ENCODE results near the gene NTSR2. TPM values are rescaled to one million over a fixed set of nuclear protein-coding genes. Genes with fewer than 3 reads are reported as not detected.

NTSR2 gene
- total RNA-seq, 1 donor from 2014 or later, result not detected

- DNase-seq (ENCODE audit: low read depth), result no peak
- no peak for TF ChIP-seq CTCF (IDR thresholded peaks at IDR 0.05; ENCODE audit: insufficient read depth, low read length, severe bottlenecking)
- no peak for FAIRE-seq
- Histone ChIP-seq H3K4me3 (ENCODE audit: low read depth, low read length) (no peak overlapping the region), H3K36me3 (ENCODE audit: control insufficient read depth, insufficient read depth, low read length) (no peaks in the 10 kb centered on the region), H3K27me3 (ENCODE audit: control insufficient read depth, insufficient read depth, low read length) (no peaks in the 10 kb centered on the region)
Measured at GRCh38 chr2:11710632-11711353, 40.8 kb upstream of the NTSR2 start.

DNA sequence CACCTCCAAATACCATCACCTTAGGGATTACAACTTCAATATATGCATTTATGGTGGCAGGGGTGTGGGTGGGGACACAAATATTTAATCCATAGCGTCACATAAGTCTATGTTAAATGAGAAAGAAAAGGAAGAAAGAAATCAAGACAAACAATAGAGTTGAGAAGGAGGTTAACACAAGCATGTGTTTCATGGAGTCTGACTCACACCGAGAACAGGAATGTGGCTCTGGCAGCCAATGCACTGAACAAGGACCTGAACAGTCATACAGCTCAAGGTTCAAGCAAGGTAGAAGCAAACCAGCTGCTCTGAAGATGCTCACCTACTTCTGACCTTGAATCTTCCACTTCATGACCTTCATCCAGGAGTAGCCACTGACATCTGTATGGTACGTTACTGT, 40.2 kb upstream of the NTSR2 start:
- FAIRE-seq (peak; percentile 70), DNase-seq (ENCODE audit: low read depth) (peak; percentile 85)

GRCh38 chr2:11709293-11709692, 39.3 kb upstream of the NTSR2 start:
- DNase-seq (ENCODE audit: low read depth) (no peak), FAIRE-seq (no peak)
- Histone ChIP-seq H3K27me3 (ENCODE audit: control insufficient read depth, insufficient read depth, low read length) (no peaks in the 10 kb centered on the region), H3K36me3 (ENCODE audit: control insufficient read depth, insufficient read depth, low read length) (no peaks in the 10 kb centered on the region), H3K4me3 (ENCODE audit: low read depth, low read length) (no peak overlapping the region)
- TF ChIP-seq CTCF (IDR thresholded peaks at IDR 0.05; ENCODE audit: insufficient read depth, low read length, severe bottlenecking), result no peak

More for the DNA sequence above, 40.2 kb upstream of the NTSR2 start:
- H3K27me3 ChIP-seq (ENCODE audit: control insufficient read depth, insufficient read depth, low read length), result no peaks in the 10 kb centered on the region
- no peaks in the 10 kb centered on the region for H3K36me3 ChIP-seq (ENCODE audit: control insufficient read depth, insufficient read depth, low read length)
- H3K4me3 ChIP-seq (ENCODE audit: low read depth, low read length), result no peak overlapping the region
- TF ChIP-seq CTCF (IDR thresholded peaks at IDR 0.05; ENCODE audit: insufficient read depth, low read length, severe bottlenecking), result no peak

DNA sequence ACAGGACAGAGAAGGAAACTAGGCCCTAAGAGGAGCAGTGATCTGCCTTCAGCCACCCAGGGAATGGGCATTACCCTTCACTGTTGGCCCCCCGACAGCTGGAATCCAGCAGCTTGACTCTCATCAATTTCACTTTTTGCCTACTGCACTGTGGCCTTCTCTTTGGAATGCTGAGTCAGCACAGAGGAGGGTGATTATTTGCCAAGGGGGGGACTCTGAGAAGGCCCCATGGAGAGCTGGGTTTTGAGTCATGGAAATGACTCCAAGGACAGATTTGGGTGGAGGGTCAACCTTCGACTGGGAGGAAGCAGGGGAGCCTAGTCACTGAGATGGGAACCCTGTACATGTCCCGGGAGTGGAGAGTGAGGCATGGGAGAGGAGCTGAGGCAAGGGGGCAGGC, 38.1 kb upstream of the NTSR2 start:
- H3K4me3 ChIP-seq (ENCODE audit: low read depth, low read length), result no peak overlapping the region
- H3K27me3 ChIP-seq (ENCODE audit: control insufficient read depth, insufficient read depth, low read length), result no peaks in the 10 kb centered on the region
- DNase-seq (ENCODE audit: low read depth), result no peak
- FAIRE-seq, result no peak
- H3K36me3 ChIP-seq (ENCODE audit: control insufficient read depth, insufficient read depth, low read length), result no peaks in the 10 kb centered on the region
- TF ChIP-seq CTCF (IDR thresholded peaks at IDR 0.05; ENCODE audit: insufficient read depth, low read length, severe bottlenecking), result no peak

DNA sequence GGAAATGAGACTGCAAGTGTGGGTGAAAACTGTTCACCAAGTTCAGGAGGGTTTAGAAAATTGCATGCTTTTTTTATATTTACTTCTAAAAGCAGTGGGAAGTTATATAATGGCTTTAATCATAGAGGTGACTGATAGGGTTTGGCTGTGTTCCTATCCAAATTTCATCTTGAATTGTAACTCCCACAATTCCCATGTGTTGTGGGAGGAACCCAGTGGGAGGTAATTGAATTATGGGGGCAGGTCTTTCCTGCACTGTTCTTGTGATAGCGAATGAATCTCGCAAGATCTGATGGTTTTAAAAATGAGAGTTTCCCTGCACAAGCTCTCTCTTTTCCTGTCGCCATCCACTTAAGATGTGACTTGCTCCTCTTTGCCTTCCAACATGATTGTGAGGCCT, 35.7 kb upstream of the NTSR2 start:
- FAIRE-seq, result no peak

More for the DNA sequence above, 35.7 kb upstream of the NTSR2 start:
- Histone ChIP-seq H3K4me3 (ENCODE audit: low read depth, low read length) (no peak overlapping the region), H3K27me3 (ENCODE audit: control insufficient read depth, insufficient read depth, low read length) (no peaks in the 10 kb centered on the region), H3K36me3 (ENCODE audit: control insufficient read depth, insufficient read depth, low read length) (no peaks in the 10 kb centered on the region)
- DNase-seq (ENCODE audit: low read depth), result no peak
- TF ChIP-seq CTCF (IDR thresholded peaks at IDR 0.05; ENCODE audit: insufficient read depth, low read length, severe bottlenecking), result no peak
